D721Med (cell line): ENCODE results near the gene DHCR7.

ENCODE experiments used
- DNase-seq: peaks from one replicate; pipeline ENCODE4 v3.0.0; 2011; ENCODE audit warnings: low spot score; ENCODE audit not compliant: insufficient read length
- FAIRE-seq: peaks from 2 replicates; lab custom pipeline; 2011; peaks lifted over from hg19 to GRCh38; lab: Jason Lieb, UNC
- CTCF ChIP-seq: IDR thresholded peaks from 2 replicates; pipeline ENCODE4 v1.5.1; 2012; ENCODE audit warnings: mild to moderate bottlenecking, control low read depth; ENCODE audit not compliant: insufficient read depth; ENCODE audit errors: missing control alignments

The DHCR7 gene

GRCh38 chr11:71472941-71473792 is 25.0 kb upstream of the DHCR7 start:
- DNase-seq (no peak), FAIRE-seq (no peak)
- no peak for TF ChIP-seq CTCF

- no peak for TF ChIP-seq CTCF
- DNase-seq (no peak), FAIRE-seq (no peak)
These were observed 24.2 kb upstream of the DHCR7 start for GRCh38 chr11:71472357-71472885.

GRCh38 chr11:71470946-71471345 is 22.8 kb upstream of the DHCR7 start:
- DNase-seq = no peak
- no peak for TF ChIP-seq CTCF
- FAIRE-seq = no peak

- TF ChIP-seq CTCF = no peak
- no peak for FAIRE-seq
- DNase-seq = no peak
These were observed 19.0 kb upstream of the DHCR7 start for GRCh38 chr11:71467164-71467563.

GRCh38 chr11:71466358-71466757 is 18.2 kb upstream of the DHCR7 start:
- TF ChIP-seq CTCF = no peak
- DNase-seq (no peak), FAIRE-seq (no peak)

GRCh38 chr11:71465054-71465453 is 16.9 kb upstream of the DHCR7 start:
- DNase-seq = no peak
- no peak for TF ChIP-seq CTCF
- no peak for FAIRE-seq
